ENCODE results near the gene CNOT6.

The CNOT6 gene

DNA sequence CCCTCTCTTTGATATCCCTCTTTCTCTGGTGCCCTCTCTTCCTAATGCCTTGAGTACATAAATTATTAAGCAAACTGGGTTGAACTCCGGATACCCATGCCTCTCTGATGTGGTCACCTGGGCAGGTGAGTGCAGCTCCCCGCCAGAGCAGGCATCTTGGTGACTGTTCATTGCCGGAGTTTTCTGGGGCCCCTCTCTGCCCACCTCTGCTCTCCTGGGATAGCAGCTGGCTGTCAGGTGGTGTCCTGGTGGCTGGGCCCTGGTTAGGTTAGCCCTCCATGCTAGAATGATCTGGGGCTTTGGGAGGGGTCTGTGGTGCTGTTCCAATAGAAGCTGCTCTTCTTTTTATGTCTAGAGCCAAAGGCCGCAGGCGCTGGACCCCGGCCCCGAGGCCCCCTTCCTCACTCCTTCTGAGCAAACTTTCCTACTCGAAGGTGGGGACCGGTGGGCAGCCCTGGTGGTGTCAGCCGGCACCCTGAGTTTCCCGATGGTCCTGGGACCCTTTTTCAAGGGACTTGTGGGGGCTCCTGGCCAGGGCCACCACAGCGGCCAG, 102.0 kb downstream of the CNOT6 start:
- no peak overlapping the region for H2AFZ ChIP-seq (ENCODE audit: low read length)
- peaks cover 5% of the 10 kb centered on the region; the same call in 1 of the 2 replicates for H3K27me3 ChIP-seq (ENCODE audit: insufficient read depth, low read length)
- no peaks in the 10 kb centered on the region for H3K9me2 ChIP-seq (ENCODE audit: low read depth, low read length)
- no peaks in the 10 kb centered on the region for H3F3A ChIP-seq (ENCODE audit: insufficient read depth, low read length)
- no peak overlapping the region for H3K4me3 ChIP-seq (ENCODE audit: low read depth, low read length, poor library complexity, severe bottlenecking)
- no peak overlapping the region for H3K27ac ChIP-seq (ENCODE audit: low read depth, low read length, poor library complexity, severe bottlenecking)
- no peaks in the 10 kb centered on the region for H3K4me1 ChIP-seq (ENCODE audit: insufficient read depth, low read length, severe bottlenecking)
- no peaks in the 10 kb centered on the region for H3K36me3 ChIP-seq (ENCODE audit: insufficient read depth, low read length)
- H3K79me2 ChIP-seq (ENCODE audit: insufficient read depth, low read length), result no peaks in the 10 kb centered on the region
- TF ChIP-seq EZH2 (IDR thresholded peaks at IDR 0.05; ENCODE audit: borderline replicate concordance, low read length), result no peak
- TF ChIP-seq, protein P1, sequence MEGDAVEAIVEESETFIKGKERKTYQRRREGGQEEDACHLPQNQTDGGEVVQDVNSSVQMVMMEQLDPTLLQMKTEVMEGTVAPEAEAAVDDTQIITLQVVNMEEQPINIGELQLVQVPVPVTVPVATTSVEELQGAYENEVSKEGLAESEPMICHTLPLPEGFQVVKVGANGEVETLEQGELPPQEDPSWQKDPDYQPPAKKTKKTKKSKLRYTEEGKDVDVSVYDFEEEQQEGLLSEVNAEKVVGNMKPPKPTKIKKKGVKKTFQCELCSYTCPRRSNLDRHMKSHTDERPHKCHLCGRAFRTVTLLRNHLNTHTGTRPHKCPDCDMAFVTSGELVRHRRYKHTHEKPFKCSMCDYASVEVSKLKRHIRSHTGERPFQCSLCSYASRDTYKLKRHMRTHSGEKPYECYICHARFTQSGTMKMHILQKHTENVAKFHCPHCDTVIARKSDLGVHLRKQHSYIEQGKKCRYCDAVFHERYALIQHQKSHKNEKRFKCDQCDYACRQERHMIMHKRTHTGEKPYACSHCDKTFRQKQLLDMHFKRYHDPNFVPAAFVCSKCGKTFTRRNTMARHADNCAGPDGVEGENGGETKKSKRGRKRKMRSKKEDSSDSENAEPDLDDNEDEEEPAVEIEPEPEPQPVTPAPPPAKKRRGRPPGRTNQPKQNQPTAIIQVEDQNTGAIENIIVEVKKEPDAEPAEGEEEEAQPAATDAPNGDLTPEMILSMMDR (IDR thresholded peaks at IDR 0.05; ENCODE audit: low read length), result no peak
- H3K4me2 ChIP-seq (ENCODE audit: low read length), result no peak overlapping the region
- H4K20me1 ChIP-seq (ENCODE audit: insufficient read depth, low read length), result no peaks in the 10 kb centered on the region
- no peaks in the 10 kb centered on the region for H3K9me3 ChIP-seq (ENCODE audit: low read length)
- H3K9ac ChIP-seq (ENCODE audit: low read length), result no peak overlapping the region

DNA sequence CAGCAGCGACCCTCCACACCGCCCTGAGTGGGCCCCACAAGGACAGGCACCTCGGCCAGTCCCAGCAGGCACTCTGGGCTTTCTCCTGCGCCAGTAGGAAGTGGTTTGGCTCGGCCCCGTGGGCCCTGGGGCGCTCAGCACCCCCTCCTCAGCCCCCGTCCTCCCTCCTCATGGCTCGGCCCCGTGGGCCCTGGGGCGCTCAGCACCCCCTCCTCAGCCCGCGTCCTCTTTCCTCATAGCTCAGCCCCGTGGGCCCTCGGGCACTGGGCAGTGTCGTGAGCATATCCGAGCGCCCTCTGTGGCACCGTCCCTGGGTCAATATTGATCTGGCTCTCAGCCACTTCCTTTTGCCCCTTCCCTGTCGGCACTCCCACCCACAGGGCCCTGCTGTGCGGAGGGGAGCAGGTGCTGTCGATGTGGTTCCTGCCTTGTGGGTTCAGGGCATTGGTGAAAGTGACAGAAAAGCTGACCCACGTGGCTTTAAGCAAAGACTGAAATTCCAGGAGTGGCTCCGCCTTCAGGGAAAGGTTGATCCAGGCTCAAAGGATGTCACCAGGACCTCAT, 102.6 kb downstream of the CNOT6 start:
- no peak overlapping the region for H3K9ac ChIP-seq (ENCODE audit: low read length)
- H3K4me2 ChIP-seq (ENCODE audit: low read length), result no peak overlapping the region
- peaks cover 5% of the 10 kb centered on the region; the same call in 1 of the 2 replicates for H3K27me3 ChIP-seq (ENCODE audit: insufficient read depth, low read length)
- H2AFZ ChIP-seq (ENCODE audit: low read length), result no peak overlapping the region
- no peak overlapping the region for H3K4me3 ChIP-seq (ENCODE audit: low read depth, low read length, poor library complexity, severe bottlenecking)
- H3K9me3 ChIP-seq (ENCODE audit: low read length), result no peaks in the 10 kb centered on the region
- no peaks in the 10 kb centered on the region for H3K4me1 ChIP-seq (ENCODE audit: insufficient read depth, low read length, severe bottlenecking)
- H3K36me3 ChIP-seq (ENCODE audit: insufficient read depth, low read length), result no peaks in the 10 kb centered on the region
- TF ChIP-seq EZH2 (IDR thresholded peaks at IDR 0.05; ENCODE audit: borderline replicate concordance, low read length), result no peak
- TF ChIP-seq, protein P1 (IDR thresholded peaks at IDR 0.05; ENCODE audit: low read length), result no peak
- H3K27ac ChIP-seq (ENCODE audit: low read depth, low read length, poor library complexity, severe bottlenecking), result no peak overlapping the region
- H3F3A ChIP-seq (ENCODE audit: insufficient read depth, low read length), result no peaks in the 10 kb centered on the region
- no peaks in the 10 kb centered on the region for H4K20me1 ChIP-seq (ENCODE audit: insufficient read depth, low read length)
- H3K9me2 ChIP-seq (ENCODE audit: low read depth, low read length), result no peaks in the 10 kb centered on the region
- H3K79me2 ChIP-seq (ENCODE audit: insufficient read depth, low read length), result no peaks in the 10 kb centered on the region

DNA sequence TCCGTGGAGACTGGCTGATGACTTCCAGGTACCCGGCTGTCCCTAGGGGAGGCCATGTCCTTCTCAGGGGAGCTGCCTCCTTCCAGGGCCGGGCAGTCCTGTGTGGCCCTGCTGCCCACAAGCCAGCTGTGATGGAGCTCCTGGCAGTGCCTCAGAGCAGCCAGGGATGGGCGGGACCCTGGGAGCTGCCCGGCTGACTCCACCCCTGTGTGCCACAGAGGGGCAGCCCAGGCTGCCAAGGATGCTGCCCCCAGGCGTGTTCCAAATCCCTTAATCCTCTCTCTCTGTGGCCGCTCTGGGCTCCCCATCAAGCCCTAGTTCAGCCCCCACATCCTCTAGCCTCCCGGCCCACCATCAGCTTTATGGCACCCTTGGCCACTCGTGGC, 104.1 kb downstream of the CNOT6 start:
- Histone ChIP-seq H3K36me3 (ENCODE audit: insufficient read depth, low read length) (no peaks in the 10 kb centered on the region), H3K27ac (ENCODE audit: low read depth, low read length, poor library complexity, severe bottlenecking) (no peak overlapping the region), H3F3A (ENCODE audit: insufficient read depth, low read length) (no peaks in the 10 kb centered on the region), H3K9me2 (ENCODE audit: low read depth, low read length) (no peaks in the 10 kb centered on the region), H3K79me2 (ENCODE audit: insufficient read depth, low read length) (no peaks in the 10 kb centered on the region), H4K20me1 (ENCODE audit: insufficient read depth, low read length) (no peaks in the 10 kb centered on the region), H3K27me3 (ENCODE audit: insufficient read depth, low read length) (peaks cover 5% of the 10 kb centered on the region; the same call in 1 of the 2 replicates), H2AFZ (ENCODE audit: low read length) (no peak overlapping the region), H3K4me1 (ENCODE audit: insufficient read depth, low read length, severe bottlenecking) (no peaks in the 10 kb centered on the region), H3K4me3 (ENCODE audit: low read depth, low read length, poor library complexity, severe bottlenecking) (no peak overlapping the region), H3K9ac (ENCODE audit: low read length) (no peak overlapping the region), H3K9me3 (ENCODE audit: low read length) (no peaks in the 10 kb centered on the region), H3K4me2 (ENCODE audit: low read length) (no peak overlapping the region)
- TF ChIP-seq, protein P1 (IDR thresholded peaks at IDR 0.05; ENCODE audit: low read length), result no peak
- TF ChIP-seq EZH2 (IDR thresholded peaks at IDR 0.05; ENCODE audit: borderline replicate concordance, low read length), result no peak

Data from OCI-LY1 (cell line).